NT2/D1 (cell line): ENCODE measurements around the gene NELL1.

Source experiments
- YY1 ChIP-seq: IDR thresholded peaks from 2 replicates; pipeline ENCODE4 v1.6.1; 2011; ENCODE audit not compliant: insufficient read length, insufficient read depth
- ZNF274 ChIP-seq: IDR thresholded peaks from 2 replicates; pipeline ENCODE4 v1.6.1; 2011; ENCODE audit warnings: mild to moderate bottlenecking, low read depth, low read length

DNA sequence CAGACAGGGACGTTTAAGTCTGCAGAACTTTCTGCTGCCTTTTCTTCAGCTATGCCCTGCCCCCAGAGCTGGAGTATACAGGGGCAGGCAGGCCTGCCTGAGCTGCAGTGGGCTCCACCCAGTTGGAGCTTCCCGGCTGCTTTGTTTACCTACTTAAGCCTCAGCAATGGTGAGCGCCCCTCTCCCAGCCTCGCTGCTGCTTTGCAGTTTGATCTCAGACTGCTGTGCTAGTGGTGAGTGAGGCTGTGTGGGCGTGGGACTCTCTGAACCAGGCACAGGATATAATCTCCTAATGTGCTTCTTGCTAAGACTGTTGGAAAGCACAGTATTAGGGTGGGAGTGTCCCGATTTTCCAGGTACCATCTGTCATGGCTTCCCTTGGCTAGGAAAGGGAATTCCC, 38.5 kb downstream of the NELL1 start:
- no peak for TF ChIP-seq ZNF274
- no peak for TF ChIP-seq YY1
